Stimulated activated CD8-positive, alpha-beta memory T cell treated with anti-CD3 and anti-CD28 coated beads, Interleukin-15, amount 100 ng/mL, for 1 hour (primary cell): ENCODE results near the gene ORC5.
"Not testable (repeated sequence)": the region's sequence is repeated elsewhere in the genome, so short reads cannot be mapped to it uniquely, and the experiment has no call there.

Experiments
- DNase-seq: peaks from one replicate; pipeline ENCODE4 v3.0.0-alpha.2; 2020; ENCODE audit warnings: low read depth

Gene ORC5

DNA sequence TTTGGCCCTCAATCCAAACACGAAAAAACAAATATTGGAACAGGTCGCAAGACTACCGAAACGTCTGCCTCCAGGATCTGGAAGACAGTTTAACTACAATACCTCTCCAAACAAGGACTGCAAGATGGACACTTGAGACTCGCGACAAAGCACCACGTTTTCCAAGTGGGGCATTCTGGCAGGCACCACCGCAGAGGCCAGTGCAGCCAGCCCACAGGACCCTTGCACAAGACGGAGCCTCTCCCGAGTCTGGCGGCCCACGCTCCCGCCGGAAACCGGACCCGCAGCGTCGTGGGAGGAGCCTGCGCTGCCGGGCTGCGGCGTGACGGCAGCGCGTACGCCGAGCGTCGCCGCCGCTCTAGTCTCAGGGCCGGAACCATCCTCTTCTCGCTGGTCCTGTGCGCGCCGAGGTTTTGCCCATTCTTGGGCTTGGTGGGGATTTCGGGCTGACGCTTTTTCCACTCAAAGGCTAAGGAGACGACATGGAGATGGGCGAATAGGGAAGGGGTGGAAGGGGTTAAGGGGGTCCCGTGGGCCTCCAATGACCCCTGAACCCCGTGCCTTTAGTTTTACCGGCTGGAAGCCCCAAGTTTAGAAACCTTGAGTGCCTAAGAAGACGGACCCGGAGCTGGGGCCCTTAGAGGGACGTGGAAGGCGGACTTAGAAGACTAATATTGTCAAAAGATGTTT, at the start of gene ORC5:
TSS of gene ORC5 (minus strand) at position 283 of the 690 bp plus-strand sequence. CDS start at position 174, 109 bp downstream.
- peak; percentile 48 for DNase-seq

DNA sequence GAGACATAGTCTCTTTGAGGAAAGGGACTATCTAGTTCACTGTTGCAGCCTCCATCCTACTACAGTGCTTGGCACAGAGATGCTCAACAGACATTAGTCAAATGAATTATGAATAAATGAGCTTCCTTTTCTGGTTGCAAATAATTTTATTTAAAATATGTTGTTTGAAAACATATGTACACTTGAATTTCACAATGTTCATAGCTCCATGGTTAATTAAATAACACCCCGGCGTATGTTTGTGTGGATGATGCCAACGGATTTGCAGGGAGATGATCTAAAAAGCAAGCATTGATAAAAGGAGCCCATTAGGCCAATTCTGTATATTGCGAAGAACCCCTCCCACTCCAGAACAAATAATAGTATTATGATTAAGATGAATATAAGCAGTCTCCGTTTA, 47.8 kb upstream of the ORC5 start:
- DNase-seq = no peak

DNA sequence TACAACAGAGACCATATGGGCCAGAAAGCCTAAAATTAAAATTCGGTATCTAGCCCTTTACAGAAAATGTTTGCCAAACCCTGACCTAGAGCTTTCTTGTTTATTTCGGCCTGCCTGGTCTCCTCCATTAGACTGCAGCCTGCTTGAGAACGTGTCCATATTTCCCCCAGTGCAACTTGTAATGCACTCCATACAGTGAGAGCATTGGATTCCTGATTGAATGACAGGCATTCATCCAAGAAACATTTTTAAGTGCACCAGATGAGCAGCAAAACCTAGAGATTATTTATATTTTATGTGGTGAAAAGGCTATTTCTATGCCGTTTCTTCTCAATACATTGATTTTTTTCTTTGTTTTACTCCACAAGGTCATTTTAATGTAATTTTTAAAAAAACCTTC, 47.4 kb upstream of the ORC5 start:
- no peak for DNase-seq

DNA sequence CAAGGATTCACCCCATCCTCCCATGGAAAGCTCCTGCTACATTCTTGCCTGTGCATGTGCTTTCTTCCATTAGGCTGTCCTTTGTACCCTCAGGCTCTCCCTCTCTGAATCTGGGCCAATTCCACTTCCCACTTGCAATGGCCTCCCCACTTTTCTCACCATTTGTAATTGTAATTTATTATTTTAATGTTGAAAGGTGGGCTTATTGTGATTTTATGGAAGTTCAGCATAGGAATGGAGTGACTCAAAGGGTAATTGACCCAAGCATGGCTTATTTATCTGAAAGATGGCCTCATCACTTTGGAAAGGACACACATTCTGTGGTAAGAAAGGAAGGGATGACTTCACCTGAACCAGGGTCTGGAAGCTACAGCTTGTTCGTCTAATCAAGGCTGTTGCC, 46.9 kb upstream of the ORC5 start:
- DNase-seq = no peak

DNA sequence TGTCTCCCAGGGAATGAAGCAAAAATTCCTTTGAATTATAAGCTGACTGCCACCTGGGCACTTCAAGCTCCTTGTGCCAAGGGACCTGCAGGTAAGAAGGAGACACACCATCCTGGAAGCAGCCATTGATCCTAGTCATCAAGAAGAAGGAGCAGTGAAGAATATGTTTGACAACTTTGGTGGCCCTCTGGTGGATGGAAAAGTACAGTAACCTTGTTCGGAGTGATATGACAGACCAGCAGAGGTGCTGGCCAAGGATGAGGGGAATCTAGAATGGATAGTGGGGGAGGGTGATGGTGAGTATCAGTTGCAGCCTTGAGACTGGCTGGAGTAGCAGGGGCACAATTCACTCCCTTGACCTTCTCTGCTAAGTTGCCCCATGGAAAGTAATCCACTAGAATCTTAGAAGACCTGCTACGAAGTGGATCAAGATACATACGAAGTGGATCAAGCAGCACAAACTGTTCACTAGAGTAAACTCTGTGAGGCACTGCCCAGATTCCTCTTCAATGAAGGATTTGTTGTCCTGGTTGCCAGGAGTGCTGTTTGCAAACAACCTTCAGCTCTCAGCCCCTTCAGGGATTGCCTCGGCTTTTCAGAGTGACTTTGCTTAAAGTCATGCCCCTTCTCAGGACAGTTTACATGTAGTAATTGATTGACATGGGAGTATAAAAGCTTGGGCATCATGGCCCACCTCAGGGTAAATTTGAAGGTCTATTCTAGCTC, 44.8 kb upstream of the ORC5 start:
- DNase-seq = no peak

DNA sequence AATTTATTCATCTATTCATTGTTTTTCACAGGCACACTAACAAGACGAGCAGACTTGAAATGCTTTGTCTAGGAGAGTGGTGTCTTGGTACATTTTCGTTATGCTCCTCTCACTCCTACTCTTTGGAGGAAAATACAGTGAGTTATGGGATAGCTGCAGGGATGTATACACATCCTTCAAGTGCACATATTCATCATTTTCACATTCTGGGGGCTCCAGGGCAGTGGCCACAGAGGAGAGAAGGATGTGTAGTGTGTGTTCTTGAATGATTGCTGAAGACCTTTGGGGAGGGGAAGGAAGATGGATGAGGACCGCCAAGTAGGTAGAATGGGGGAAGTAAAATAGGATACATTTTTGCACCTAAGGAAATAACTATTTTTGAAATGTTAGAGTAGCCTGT, 34.8 kb upstream of the ORC5 start:
- no peak for DNase-seq

DNA sequence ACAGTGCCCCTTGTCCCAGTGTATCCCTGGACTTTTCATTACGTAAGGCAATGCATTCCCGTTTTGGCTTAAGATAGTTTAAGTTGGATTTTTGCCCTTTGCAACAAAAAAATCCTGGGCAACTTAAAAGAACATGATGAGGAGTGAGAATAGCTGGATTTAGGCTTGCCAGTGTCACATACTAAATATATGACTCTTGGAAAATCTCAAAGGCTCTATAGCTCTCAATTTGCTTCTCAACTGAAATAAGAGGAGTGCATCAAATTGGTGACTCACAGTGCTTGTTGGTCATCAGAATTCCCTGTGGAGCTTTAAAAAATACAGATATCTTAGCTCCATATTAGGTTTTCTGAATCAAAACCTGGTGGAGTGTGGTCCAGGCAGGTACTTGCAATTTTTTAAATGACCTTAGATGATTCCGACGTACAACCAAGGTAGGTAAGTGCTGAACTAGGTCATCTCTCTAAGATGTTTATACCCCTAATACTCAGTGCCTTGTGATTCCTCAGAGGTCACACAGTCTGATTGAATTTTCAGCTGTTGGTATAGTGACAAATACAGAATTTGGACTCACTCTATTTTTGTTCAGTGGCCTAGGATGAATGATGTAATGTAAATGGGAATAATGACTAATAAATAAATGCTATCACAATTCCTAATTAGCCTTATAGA, 33.9 kb upstream of the ORC5 start:
- no peak for DNase-seq

DNA sequence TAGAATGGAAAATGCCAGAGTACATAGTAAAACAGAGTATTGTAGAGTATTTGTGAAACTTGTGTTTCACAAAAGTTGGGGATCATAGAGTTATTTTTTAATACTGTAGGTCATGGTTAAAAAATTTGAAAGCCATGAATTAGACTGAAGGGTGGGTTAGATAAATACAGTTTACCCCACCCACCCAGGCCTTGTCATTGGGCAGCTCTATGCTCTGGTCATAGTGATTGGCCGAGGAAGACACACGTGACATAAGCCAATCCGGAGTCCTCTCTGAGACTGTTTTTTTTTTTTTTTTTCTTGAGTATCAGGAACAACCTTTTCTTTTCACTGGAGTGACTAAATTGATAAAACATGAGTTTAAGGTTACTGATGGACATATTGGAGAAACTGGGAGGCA, 33.3 kb upstream of the ORC5 start:
- no peak for DNase-seq

DNA sequence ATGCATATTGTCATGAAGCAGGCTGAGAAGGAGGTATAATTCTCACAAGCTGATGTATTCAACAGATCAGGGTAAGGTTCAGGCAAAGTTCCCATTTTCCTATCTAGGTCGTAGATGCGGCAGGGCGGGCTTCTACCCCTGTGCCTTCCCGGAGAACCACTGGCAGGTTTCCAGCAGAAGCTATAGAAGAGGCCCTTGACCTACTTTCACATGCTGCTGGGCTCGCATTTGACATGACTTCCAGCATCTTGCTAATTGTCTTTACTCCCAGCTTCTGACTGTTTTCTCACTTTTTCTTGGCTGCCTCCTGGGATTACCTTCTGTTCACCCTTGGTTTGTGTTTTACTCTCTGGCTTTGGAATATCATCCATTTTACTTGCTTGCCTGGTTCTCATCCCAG, 32.6 kb upstream of the ORC5 start:
- DNase-seq = no peak

DNA sequence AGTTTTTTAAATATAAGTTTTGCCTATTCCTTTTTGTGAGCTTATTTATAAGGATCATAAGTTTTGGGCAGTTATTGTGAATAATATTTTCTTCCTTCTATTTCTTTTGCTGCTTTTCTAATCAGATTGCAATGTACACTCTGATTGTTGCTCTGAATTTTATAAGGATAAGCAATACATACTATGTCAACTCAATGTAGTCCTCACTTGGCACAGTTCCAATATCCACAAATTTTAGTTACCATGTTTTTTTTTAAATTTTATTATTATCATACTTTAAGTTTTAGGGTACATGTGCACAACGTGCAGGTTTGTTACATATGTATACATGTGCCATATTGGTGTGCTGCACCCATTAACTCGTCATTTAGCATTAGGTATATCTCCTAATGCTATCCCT, 27.2 kb upstream of the ORC5 start:
- not testable (repeated sequence) for DNase-seq

DNA sequence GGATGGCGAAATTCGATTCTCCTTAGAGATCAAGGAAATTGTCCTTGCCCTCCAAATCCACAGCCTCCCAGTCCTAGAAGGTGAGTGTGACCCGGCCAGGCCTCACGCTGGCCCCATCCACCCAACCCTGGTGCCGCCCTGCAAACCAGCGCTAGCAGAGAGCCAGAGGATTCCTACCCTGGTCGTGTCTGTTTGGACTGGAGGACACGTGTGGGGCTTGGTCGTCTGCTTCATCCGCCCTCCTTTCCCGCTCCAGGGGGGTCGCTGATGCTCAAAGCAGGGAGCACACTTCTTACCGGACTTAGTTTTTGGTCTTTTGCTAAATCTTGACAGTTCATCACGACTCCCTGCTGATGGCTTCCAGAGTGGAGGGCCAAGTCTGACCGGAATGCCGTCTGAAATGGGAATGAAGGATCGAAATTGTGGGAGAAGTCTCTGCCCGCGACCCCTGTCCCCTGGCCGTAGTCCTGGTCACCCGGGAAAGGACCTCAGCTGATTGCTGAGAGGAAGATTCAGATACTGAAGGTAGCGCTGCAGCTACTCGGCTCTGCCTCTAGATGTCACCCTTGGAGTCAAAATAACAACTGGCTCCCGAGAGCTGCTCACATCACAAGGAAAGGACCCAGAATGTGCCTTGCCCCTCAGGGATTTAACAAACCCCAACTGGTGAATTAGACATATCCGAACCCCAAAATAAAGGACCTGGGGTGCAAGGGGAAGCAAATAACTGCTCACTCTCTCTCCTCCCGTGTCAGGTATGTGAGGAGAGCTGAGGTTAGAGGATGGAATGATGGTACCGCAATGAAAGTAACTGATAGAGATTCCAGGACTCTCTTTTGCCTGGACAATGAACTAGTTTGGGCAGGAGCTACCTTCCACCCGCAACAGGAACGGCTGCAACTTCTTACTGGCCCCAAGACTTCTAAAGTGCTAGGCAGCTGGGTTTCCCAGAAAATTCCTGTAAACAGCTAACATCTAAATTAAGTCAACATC, 23.5 kb upstream of the ORC5 start:
- peak; percentile 20 for DNase-seq

DNA sequence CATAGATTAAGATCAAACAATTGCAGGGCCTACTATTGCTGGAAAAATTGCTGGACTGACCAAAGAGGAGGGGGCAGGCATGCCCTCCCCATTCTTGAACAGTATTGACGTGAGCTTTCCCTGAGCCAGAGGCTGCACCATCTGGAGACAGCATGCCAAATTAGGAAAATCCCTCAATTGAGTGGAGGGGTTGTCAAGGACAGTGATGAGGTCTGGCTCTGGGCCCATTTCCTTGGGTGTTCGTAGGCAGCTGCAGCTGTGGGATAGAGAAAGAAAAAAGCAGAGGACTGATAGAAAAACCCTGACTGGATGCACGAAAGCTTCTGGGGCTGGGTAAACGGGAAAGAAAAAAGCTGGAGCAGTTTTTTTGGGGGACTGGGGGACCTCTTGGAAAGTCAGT, 22.8 kb upstream of the ORC5 start:
- DNase-seq = no peak

DNA sequence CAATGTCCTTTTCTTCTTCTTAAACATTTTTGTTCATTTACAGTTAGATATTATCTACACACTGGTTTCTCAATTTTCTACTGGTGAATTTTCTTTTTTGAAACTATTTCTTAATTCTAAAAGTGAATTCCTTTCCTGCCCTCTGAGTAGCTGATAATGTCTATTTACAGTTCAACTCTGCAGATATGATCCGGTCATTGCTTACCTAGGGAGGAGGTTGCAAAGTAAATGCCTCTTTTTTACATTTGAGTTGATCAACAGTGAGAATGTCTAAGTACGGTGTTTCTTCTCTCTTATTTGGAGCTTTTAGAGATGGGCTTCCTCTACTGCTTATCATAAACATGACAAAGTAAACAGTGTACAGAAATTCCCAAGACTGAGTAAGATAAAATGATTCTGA, 20.6 kb upstream of the ORC5 start:
- no peak for DNase-seq

DNA sequence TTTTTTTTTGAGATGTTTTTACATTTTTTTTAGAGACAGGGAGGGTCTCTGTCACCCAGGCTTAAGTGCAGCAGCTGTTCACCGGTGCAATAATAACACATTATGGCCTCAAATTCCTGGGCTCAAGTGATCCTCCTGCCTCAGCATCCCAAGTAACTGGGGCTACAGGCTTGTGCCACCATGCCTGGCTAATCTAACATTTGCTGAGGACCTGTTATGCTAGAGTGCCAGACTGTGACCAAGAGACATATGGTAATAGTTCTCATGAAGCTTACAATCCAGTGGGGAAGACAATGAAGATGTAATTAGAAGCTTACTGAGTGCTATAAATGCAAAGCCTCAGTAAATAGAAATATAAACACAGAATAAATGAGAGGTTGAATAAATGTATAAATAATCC, 17.6 kb upstream of the ORC5 start:
- no peak for DNase-seq

DNA sequence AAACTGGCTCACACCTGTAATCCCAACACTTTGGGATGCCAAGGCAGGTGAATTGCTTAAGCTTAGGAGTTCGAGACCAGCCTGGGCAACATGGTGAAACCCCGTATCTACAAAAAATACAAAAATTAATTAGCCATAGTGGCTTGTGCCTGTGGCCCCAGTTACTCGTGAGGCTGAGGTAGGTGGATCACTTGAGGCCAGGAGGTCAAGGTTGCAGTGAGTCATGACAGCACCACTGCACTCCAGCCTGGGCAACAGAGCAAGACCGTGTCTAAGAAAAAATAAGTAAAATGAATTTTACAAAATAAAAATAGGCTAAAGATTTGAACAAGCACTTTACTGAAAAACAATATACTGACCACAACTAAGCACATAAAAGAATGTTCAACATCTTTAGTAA, 9.8 kb upstream of the ORC5 start:
- DNase-seq = no peak

DNA sequence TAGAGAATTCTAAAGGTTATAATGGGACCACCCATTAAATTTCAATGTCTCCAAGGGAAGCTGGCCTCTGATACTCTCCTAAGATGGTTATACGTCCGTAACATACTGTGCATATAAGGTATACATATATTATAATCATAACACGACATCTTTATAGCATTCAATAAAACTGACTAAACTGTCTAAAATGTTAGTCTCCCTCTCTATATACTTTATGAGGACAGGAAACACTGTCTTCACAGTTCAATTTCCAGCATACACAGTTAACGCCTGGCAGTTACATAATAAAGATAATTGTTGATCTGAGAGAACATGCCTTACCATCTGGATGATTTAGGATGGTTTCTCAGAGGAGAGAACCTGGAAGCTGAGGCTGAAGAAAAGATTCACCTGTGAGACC, 1.2 kb upstream of the ORC5 start:
- no peak for DNase-seq

DNA sequence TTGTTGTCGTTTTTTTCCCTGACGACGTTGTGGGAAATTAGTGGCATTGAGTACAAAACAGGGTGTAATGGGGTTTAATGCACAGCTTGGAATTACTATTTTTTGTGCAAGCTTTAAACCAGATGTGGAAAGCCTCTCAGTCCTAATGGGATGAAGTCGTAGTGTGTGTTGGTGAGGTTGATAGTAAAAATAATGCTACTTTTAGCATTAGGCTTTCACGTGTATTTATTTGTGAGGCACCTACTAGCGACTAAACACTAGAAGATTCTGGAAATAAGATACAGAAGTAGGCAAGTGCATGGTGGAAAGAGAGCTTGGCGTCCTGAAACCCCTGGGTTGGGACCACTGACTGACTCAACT, 588 bp upstream of the ORC5 start:
- DNase-seq = no peak

DNA sequence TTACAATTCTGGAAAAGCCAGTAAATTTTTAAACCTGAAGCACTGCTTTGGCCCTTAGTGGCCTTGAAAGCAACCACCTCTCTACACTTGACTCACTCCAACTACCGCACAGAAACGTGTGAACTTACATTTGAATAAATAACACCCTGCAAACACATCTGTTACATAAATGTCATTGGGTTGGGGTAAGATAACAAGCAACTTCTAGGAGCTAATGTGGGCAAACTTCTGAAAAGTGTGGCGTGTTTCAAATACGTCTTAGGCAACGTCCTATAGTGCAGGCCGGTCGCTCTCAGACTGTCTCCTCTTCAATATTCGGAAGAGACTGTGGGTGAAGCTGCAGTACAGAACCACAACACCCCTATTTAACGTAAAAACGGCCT, 474 bp downstream of the ORC5 start:
- DNase-seq = no peak

DNA sequence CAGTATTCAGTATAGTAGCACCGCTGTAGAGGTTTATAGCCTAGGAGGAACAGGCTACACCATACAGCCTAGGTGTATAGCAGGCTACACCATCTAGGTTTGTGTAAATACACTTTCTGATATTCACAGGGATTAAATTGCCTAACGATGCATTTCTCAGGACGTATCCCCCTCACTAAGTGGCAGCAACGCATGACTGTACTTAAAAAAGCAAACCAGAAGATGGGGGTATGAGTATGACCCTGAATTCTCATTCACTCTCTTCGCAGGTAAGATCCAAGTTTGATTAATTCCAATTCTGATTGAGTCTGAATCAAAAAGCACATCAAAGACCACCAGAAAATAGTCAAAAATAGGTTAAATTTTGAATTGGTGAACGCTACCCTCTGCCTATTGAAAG, 972 bp downstream of the ORC5 start:
- DNase-seq = no peak

DNA sequence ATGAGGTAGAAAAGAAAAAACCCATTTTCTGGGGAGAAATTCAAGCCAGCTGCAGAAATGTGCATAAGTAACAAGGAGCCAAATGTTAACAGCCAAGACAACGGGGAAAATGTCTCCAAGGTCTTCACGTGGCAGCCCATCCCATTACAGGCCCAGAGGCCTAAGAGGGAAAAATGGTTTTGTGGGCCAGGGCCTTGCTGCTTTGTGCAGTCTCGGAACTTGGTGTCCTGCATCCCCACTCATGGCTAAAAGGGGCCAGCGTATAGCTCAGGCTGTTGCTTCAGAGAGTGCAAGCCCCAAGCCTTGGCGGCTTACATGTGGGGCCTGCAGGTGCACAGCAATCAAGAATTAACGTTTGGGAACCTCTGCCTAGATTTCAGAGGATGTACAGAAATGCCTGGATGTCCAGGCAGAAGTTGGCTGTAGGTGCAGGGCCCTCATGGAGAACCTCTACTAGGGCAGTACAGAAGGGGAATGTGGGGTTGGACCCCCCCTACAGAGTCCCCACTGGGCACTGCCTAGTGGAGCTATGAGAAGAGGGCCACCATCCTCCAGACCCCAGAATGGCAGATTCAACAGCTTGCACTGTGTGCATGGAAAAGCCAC, 9.0 kb downstream of the ORC5 start:
- no peak for DNase-seq

DNA sequence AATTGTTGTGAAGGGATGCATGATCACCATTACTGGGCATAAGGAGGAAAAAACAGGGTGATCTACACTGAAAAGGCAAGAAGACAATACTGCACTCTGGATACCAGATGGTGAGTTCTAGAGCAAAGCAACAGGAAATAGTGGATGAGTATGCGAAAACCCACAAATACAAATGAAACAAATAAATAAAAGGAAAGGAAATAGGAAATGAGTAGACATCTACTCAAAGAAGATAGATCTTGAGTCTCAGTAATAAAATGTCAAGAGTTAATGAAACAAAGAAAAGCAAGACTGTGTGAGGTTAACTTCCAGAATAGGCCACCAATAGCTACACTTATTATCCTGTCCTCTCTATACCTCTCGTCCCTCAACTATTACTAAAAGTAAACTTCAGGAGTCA, 11.7 kb downstream of the ORC5 start:
- no peak for DNase-seq

DNA sequence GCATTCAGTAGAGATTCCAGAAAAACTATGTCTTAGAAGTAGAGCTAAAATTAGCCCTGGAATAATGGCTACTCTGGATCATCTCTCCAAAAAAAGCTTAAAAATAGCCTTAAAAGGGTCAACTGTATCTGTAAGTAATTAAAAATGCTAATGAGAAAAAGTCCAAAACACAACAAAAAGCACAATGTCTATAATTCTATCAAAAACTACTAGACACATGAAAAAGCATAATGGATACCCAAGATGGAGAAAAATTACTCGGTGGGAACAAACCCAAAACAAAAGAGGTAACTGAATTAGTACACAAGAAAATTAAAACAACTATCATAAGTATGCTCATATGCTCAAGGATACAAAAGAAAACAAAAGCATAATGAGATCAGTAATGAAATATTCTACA, 15.4 kb downstream of the ORC5 start:
- no peak for DNase-seq
